Right kidney (tissue), 9 donors: ENCODE data around the gene GINS3.
A peak's percentile ranks its signal among the peaks of the same experiment; 100 is the strongest.

Experiments used
- DNase-seq: peaks from one replicate; pipeline ENCODE4 v3.0.0-alpha.2; 2016
- long read RNA-seq, 8 donors: transcript quantifications; one replicate each; lab custom pipeline, GENCODE V29; 2026

GINS3 gene
- long read RNA-seq, donor 1, transcript GINS3-206 (1 exons, 3,202 nt): major isoform, 7 of 10 reads
- long read RNA-seq, donor 1, partial matches to known transcripts: 0 of 10 reads
- long read RNA-seq, donor 1, other reads (novel, unspliced or antisense): 0 of 10 reads
- long read RNA-seq, donor 2, partial matches to known transcripts: 0 of 3 reads
- long read RNA-seq, donor 2, other reads (novel, unspliced or antisense): 0 of 3 reads
- long read RNA-seq, donor 3, partial matches to known transcripts: 0 of 3 reads
- long read RNA-seq, donor 3, other reads (novel, unspliced or antisense): 0 of 3 reads
- long read RNA-seq, donor 4, transcript GINS3-206 (1 exons, 3,202 nt): major isoform, 7 of 12 reads
- long read RNA-seq, donor 4, partial matches to known transcripts: 0 of 12 reads
- long read RNA-seq, donor 4, other reads (novel, unspliced or antisense): 0 of 12 reads
- long read RNA-seq, donor 5, transcript GINS3-206 (1 exons, 3,202 nt): major isoform, 14 of 18 reads
- long read RNA-seq, donor 5, partial matches to known transcripts: 0 of 18 reads
- long read RNA-seq, donor 5, other reads (novel, unspliced or antisense): 0 of 18 reads
- long read RNA-seq, donor 6, partial matches to known transcripts: 0 of 5 reads
- long read RNA-seq, donor 6, other reads (novel, unspliced or antisense): 0 of 5 reads
- long read RNA-seq, donor 7: 0 reads
- long read RNA-seq, donor 8, transcript GINS3-206 (1 exons, 3,202 nt): major isoform, 5 of 6 reads
- long read RNA-seq, donor 8, partial matches to known transcripts: 0 of 6 reads
- long read RNA-seq, donor 8, other reads (novel, unspliced or antisense): 0 of 6 reads

DNA sequence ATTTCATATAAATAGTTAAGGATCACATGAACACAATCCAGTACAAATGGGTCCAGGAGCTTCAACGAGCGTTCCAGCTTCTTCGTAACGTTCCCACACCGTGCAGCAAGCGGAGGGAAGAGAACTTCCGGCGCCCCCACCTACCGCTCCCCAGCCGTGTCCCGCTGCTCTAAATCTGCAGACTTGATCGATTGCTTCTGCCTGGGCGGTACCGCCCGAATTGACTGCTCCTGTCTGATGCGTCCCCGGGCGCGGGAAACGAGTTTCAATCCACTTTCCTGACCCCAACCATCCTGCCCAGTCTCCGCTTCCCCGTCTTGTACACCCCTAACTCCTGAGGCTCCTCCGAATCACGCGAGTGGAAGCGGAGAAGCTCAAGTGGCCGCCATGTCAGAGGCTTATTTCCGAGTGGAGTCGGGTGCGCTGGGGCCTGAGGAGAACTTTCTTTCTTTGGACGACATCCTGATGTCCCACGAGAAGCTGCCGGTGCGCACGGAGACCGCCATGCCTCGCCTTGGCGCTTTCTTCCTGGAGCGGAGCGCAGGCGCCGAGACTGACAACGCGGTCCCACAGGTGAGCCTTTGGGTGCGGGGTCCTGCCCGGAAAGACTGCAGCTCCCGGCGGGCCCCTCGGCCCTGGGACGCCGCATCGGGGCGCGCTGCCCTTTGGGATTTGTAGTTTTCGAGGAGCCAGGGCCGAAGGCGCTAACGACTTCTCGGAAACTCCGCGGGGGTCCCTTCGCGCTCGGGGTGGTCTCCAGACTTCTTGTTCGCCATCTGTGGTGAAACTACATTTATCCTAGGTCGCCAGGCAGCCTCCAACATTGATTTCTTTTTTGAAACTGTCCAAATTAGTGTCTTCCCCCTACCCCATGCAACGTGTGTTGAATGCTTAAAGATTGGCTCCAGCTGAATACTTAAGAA is at the start of gene GINS3:
Gene GINS3 (plus strand): TSS at position 257 of the 923 bp plus-strand sequence. CDS start 131 bp downstream, at position 388.
- DNase-seq: peak; percentile 92

DNA sequence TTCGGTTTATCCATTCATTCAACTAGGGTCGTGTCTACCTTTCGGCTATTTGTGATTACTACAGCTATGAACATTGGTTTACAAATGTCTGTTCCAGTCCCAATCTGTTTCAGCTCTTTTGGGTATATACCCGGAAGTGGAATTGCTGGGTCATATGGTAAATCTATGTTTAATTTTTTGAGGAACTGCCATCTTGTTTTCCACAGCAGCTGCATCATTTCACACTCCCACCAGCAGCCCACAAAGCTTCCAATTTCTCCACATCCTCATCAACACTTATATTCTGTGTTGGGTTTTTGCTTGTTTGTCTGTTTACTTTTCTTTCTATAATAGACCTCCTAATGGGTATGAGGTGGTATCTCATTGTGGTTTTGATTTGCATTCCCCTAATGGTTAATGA is 48.7 kb upstream of the GINS3 start:
- DNase-seq: no peak

DNA sequence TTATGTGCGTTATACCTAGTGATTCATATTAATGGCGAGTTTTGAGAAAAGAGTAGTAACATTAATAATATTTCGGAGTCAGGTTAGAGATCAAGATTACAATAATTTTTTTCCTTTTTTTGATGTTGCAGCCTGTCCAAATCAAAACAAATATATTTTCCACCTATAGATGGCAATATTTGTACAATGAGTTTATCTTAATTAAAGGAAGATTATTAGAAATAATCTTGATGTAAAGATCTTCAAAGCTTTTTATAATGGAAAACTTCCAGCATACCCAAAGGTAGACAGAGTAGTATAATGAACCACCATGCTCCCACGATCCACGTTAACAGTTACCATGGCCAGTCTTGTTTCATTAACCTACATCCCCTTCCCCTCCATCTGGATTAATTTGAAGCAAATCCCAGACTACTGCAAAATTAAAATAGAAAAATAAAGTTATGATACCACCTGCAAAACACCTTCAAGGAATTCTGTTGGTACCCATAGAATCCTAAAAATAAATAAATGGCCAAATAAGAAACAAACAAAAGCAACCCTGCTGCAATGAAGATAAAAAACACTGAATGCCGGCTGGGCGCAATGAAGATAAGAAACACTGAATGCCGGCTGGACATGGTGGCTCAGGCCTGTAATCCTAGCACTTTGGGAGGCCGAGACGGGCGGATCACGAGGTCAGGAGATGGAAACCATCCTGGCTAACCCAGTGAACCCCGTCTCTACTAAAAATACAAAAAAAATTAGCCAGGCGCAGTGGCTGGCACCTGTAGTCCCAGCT is 46.5 kb upstream of the GINS3 start:
- DNase-seq: no peak

DNA sequence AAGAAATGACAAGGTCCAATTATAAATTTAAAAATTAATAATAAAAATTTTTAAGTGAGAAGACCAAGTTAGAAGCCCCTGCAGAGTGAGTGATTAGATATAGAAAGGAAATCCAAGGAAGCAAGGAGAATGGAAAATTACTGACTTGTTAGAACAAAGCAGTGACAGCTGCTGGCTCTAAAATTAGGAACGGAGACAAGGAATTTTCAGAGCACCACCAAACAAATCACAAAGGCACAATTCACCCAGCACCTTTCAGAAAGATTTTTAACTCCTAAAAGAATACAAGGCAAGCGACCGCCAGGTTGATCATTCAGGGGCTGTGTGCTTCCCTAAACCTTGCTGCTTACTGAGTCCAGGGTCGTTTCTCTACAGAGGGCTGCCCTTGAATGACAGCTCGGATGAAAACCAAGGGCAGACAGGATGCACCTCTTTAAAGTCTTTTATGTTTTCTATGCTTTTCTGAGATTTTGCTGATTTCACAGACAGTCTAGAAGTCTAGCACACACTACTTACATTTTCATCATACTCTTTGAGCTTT is 45.4 kb upstream of the GINS3 start:
- no peak for DNase-seq

DNA sequence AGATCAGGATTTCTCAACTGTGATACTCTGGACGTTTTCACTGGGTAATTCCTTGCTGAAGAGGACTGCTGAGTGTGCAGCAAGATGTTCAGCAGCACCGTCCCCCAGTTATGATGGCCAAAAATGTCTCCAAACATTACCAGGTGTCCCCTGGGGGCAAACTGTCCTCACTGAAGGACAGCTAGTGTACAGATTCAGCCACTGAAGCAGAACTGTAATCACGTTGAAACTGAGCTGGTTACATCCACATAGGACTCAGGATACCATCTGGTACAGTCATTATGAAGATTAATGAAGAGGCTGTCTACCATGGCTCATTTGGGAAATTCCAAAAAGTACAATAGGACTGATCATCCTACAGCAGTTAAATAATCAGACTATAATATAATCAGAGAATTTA is 43.3 kb upstream of the GINS3 start:
- DNase-seq: no peak

DNA sequence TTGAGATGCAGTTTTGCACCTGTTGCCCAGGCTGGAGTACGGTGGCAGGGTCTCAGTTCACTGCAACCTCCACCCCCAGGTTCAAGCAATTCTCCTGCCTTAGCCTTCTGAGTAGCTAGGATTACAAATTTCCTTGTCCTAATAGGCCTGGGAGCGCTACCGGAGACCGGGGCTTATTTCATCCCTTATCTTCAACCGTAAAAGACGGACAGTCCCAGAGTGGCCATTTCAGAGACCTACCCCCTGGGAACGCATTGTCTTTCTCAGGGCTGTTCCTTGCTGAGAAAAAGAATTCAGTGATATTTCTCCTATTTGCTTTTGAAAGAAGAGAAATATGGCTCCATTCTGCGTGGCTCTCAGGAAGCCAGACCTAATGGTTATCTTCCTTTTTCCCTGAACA is 39.6 kb upstream of the GINS3 start:
- DNase-seq: no peak

DNA sequence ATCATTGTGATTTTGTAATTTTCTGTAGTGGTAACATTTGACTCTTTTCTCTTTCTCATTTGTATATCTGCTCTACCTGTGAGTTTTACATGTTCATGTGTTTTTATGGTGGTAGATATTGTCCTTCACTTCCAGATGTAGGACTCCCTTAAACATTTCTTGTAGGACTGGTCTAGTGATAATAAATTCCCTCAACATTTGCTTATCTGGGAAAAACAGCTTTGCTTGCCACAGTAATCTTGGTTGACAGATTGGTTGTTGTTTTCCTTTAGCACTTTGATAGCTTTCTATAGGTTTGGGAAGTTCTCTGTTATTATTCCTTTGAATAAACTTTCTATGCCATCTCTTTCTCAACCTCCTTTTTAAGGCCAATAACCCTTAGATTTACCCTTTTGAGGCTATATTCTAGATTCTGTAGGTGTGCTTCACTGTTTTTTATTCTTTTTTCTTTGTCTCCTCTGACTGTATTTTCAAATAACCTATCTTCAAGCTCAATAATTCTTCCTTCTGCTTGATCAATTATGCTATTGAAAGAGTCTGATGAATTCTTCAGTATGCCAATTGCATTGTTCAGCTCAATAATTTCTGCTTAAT is 32.1 kb upstream of the GINS3 start:
- no peak for DNase-seq

DNA sequence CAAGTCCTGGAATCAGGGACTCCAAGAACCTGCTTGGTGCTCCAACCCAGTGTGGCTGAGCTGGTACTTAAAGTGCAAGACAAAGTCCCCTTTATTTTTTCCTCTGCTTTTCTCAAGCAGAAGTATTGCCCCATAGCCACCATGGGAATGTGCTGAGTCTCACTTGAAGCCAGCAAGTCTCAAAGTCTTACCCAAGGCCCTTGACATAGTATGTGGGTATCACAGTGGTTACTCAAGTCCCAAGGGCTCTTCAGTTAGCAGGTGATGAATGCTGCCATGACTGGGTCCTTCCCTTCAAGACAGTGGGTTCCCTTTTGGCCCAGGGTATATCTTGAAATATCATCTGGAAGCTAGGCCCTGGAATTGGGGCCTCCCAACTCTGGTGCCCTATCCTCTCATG is 30.5 kb upstream of the GINS3 start:
- no peak for DNase-seq

DNA sequence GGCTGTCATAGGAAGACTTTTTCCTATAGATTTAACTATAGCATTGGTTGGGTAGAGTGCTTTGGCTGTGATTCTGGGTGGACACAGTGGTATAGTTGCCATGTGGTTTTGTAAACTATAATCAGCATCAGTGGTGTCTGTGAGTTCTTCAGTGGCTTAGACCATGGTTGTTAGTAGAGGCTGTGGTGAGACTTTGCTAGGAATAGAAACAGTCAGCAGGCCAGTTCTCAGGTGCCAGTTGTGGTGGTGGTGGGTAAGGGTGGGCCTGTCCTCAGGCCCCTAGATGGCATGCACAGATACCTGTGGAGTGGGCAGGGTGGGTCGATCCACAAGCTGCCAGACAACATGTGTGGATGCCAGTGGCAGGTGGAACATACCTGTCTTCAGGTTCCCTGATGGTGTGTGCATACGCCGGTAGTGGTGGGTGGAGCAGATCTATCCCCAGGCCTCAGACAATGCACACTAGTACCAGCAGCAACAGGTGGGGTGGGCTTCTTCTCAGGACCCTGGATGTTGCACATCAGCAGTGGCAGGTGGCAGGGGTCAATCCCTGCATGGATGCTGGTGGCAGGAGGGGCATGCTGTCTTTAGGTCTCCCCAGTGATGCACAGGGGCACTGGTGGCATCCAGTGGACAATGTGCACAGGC is 28.4 kb upstream of the GINS3 start:
- no peak for DNase-seq

DNA sequence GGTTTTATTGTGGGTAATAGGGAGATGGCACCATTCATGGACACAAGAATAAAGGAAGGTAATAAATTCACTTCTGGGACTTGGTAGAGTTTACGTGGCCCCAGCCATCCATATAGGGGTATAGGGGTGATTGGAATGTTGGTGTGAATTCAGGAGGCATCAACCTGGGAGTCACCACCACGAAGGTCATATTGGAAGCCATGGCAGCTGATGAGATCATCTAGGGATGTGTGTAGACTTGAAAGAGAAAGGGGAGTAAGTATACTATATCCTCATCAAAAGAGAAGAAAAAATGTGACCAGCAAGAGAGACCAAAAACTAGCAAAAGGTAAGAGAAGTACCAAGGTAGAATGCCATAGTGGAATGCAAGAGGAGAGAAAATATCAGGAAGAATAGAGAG is 26.6 kb upstream of the GINS3 start:
- DNase-seq: no peak

DNA sequence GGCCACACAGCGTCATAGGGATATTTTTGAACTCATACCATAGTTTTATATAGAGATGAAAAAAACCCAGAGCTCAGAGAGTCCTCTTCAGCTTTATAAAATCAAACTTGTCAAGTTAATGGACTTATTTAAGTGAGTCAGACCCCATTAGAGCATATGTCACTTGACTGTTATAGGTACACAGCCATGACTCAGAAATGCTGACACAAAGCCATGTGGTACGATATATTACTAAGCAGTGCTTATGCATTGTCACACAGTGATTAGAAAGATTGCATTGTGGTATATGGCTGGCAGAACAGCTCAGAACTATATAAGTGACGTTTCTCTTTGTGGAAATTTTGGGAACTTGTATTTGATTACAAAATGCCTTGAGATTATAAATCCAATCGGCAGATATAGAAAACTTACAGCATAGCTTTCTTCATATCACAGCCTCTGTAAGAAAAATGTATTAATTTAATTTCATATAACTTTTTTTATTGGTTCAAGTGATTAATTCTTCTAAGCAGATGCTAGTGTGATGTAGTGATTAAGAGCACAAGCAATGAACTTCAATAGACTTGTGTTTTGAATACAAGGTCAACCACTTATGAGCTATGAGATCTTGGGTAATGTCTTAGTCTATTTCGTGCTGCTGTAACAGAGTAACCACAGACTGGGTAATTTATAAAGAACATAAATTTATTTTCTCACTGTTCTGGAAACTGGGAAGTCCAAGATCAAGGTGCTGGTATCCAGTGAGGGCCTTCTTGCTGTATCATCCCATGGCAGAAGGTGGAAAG is 25.8 kb upstream of the GINS3 start:
- no peak for DNase-seq

DNA sequence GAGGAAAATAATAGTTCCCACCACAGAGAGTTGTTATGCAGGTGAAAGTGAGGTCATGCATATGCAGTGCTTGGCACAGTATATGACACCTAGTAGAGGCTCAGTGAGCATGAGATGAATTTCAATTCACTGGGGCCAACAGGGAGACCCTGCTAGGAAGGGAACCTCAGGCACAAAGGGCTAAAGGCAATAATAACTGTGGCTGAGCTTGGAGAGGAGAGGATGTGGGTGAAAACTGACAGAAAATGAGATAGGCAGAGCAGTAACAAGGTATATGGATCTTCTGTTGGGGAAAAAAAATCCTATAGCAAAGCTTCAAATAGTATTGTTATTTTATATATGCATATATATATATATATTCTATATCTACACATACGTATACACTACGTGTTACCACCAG is 25.0 kb upstream of the GINS3 start:
- no peak for DNase-seq

DNA sequence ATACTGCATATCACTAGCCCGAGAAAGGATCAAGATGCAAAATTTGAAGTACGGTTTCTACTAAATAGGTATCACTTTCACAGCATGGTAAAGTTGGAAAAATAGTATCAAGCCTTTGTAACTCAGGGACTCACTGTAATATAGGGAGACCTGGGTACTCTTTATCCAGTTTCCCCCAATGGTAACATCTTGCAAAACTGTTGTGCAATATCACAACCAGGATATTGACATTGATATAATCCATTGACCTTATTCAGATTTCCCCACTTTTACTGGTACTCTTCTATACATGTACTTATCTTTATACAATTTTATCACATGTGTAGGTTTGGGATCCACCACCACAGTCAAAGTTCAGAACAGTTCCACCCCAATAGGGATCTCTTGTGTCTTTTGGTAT is 20.4 kb upstream of the GINS3 start:
- DNase-seq: no peak

DNA sequence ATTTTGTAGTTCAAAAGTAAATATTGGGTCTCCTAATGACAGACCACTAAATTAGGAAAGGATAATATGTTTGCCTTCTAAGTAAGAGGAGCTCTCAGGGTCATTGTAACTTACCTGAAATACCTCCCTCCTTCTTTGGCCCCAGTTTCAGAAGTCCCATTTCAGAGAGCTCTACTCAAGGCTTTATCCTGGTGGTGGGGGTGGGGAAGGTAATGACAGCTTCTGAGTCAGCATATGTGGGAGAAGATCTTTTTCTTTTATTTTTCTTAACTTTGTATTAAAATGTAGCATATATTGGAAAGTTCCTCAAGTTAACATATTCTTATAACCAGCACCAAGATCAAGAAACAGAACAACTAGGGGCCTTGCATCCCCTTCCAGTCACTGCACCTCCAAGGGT is 16.9 kb upstream of the GINS3 start:
- no peak for DNase-seq

DNA sequence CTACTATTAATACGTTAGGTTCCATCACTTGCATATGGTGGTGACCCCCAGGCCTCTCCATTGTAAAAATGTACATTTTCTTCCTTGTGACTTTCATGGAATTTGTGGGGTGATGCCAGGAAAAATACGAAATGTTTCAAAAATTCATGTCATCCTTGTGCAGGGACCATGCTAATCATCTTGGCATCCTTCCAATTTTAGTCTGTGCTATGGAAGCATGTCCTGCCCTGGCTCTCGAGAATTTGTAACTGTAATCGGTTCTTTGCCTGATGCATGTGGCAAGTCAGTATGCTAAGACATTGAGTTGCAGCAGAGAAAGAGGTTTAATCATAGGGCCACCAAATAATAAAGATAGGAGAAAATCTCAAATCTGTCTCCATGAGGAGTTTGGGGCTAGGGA is 14.3 kb upstream of the GINS3 start:
- no peak for DNase-seq

DNA sequence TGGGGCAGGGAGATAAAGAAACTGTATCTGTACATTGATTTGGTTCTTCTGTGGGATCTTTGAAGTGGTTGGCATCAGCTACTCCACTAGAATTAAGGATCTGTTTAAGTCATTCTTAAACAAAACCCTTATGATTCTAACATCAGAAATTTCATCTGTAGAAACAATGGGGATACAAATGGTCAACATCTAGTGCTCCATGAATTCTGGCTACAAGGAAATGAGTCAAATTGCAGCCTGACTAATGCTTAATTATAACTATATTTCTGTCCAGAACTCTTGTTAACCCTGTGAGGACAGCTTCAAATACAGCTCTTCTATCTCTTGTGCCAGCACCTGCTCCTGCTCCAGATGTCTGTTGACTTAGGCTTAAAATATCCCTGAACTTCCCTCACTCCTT is 13.9 kb upstream of the GINS3 start:
- no peak for DNase-seq

DNA sequence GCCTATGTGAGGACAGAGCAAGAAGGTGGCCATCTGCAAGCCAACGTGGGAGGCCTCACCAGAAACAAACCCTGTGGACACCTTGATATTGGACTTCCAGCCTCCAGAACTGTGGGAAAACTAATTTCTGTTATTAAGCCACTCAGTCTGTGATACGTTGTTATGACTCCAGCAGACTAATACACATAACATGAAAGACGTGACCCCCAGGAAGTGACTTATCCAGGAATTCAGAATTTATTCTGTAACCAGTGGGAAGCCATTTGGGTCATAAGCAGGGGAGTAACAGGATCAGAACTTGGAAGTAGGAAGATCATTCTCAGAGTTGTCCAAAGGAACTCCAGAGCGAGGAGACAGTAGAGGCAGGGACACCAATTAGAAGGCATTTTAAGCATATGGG is 12.5 kb upstream of the GINS3 start:
- no peak for DNase-seq

DNA sequence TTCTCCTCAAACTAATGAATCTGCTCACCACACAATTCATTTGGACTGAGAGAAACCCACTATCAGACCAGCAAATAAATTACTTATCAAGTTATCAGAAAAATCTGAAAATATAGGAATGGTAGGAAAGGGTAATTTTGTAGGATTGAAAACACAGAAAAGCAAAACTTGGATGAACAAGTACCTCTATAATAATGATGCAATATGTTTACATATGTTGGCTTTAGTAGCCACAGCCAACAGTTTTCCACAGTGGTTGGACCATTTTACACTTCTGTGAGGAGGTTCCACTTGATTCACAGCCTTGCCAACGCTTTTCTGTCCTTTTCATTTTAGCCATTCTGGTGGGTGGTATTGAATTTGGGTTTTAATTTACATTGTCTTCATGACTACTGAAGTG is 10.6 kb upstream of the GINS3 start:
- no peak for DNase-seq

DNA sequence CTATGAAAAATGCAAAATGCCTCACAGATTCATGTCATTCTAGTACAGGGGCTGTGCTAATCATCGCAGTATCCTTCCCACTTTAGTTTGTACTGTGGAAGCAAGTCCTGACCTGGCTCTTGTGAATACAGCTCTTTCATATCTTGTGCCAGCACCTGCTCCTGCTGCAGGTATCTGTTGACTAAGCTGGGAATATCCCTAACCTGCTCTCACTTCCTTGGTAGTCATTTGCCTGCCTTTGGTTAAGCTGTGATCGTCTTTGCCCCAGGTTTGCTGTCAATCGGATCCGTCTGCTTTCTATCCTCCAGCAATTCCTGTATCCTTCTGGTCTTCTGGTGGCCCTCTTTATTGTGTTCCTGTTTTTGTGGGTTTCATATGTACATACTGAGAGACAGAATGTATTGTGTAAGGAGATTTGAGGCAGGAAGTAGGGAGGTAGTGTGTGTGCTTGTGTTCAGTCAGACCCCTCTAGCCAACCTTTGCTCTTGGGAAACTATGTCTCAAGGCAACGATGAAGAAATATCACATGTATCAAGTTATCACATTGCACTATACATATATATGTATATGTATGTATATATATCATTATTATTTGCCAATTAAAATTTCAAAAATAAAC is 7.7 kb upstream of the GINS3 start:
- no peak for DNase-seq
